Fibroblast of skin of back (primary cell): ENCODE measurements around the gene IFITM10.

Experiments
- DNase-seq: peaks from one replicate; pipeline ENCODE4 v3.0.0-alpha.2; 2013

IFITM10 gene

GRCh38 chr11:1737080-1737757 lies 13.2 kb downstream of the IFITM10 start:
- DNase-seq, result no peak

GRCh38 chr11:1736447-1736992 lies 13.9 kb downstream of the IFITM10 start:
- no peak for DNase-seq

DNA sequence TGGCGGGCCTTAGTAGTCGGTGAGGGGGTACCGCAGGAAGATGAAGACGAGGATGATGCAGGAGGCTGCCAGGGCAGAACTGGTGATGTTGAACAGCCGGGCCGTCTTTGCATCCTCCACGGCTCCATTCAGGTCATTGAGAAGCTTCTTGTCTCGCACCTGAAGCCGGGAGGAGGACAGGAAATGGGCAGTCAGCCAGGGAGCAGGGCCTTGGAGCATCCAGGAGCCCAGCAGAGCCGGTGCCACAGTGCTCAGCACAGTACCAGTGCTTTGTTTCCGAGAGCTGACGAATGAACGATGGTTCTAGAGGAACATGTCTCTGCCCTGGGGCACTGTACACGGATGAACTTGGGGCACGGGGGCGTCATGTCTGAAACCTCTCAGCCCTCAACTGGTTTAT lies 15.1 kb downstream of the IFITM10 start:
- DNase-seq, result no peak

GRCh38 chr11:1734641-1735081 lies 15.7 kb downstream of the IFITM10 start:
- no peak for DNase-seq

DNA sequence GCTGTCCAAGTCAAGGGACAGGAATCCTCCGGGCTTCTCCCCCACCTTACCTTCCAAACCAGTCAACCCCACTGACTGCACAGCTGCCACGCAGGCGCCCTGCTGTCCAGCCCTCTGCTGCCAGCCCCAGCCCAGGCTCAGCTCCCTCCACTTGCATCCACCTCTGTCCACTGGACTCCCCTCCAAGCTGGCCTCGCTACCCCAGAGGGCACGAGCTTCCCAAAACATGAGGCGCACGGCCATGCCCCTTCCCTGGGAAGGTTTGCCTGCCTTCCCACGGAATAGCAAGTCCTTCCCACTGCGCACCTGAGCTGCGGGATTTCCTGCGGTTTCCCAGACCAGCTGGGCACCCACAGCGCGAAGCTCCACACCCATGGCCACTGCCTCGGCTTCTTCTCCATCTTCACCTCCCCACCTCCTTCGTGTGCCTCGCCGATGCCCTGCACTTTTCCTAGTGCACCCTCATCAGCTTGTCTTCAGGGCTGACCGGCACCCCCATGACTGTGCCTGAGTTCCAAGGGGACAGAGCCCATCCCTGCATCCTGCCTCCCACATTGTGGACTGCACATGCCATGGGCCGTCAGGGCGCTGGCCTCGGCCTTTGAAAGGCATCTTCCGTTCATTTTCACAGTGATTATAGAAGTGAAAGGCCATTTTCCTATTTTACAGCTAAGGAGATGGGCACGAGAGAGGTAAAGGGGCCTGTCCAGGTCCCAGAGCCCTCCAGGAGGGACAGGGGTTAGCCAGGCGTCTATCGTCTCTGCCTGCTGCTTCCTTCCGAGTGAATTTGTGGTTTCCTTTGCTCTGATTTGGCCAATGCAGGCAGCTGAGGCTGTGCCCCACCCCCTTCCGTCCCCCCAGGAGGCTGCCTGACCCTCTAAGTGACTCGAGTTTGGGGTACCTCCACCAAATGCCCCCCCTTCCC lies 16.4 kb downstream of the IFITM10 start:
- DNase-seq, result no peak

DNA sequence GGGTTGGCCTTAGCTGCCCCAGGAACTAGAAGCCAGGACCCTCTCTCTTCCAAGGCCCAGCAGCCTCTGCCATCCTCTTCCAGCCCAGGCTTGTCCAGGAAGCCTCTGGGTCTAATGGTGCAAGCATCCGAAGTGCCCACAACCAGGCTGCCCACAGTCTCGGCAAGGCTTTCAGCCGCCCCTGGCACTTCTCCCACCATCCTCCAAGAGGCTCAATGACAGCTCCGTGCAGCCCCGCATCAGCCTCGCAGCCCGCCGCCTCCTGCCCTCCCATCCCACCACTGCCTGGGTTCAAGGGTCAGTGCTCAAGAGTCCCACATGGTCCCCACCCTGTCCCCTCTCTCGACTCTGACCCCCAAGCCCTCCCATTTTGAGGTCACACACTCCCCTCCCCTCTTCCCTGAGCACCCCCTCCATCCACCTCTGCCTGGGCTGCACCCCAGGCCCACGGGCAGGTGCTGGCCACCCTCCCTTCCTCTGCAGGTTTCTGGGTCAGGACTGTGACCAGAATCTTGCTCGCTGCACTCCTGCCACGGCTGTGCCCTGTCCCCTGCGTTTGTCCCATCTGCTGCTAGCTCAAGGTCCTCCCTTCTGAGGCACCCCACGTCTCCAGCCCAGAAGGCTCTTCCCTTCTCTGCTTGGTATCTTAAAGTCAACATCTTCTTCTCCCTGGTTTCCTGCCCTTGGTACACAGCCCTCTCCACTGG lies 17.2 kb downstream of the IFITM10 start:
- DNase-seq, result no peak

DNA sequence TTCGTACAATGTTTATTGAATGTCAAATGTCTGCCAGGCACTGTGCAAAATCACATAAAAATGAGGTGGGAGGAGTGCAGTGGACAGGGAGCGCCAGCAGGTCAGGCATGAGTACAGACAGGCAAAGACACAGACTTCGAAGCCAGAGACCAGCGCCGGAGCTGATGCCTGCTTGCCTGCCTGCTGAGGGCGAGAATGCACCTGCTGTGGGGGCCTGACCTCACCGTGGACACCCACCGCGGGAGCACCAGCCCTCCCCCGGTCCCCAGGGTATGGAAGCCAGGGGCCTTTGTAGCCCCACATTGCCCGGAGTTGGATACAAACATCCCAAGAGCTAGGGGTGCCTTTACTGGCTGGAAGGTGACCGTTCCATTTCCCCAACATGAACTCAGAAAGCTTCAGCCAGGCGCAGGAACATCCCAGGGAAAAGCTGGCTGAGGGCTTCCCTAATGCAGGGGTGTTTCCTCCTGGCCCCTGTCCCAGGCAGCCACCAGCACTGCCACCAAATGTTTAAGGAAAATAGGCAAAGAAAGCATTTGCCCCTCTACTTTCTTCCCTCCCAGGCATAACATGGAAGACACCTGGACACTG lies 17.9 kb downstream of the IFITM10 start:
- no peak for DNase-seq

DNA sequence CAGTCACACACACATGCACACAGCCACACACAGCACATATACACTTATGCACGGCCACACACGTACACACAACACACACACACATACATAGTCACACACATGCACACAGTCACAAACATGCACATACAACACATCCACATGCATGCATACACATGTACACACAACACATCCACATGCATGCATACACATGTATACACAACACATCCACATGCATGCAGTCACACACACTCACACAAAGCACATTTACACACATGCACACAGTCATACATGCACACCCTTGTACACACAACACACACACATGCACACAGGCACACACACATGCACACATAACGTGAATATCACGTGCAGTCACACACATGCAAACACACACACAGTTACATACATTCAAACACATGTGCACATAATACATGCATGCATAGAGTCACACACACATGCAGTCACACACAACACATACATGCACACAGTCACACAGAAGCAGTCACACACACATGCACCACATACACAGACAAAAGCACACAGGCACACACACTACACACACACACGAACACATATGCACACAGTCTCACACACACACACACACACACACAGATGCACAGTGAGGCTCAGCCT lies 18.8 kb downstream of the IFITM10 start:
- no peak for DNase-seq

GRCh38 chr11:1730059-1730629 lies 20.3 kb downstream of the IFITM10 start:
- DNase-seq, result no peak

DNA sequence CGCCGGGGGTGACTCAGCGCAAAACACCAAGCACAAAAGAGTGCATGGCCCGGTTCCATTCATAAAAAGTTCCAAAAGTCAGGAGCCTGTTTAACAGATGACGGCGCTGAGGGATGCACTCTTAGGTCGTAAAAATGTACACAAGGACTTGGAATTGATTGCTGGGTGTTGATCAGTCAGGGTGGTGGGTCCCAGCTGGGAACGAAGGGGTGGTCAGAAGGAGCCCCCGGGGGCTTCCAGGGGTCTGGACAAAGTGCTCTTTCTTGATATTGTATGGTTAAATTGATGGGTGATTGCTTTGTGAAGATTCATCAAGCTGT lies 20.7 kb downstream of the IFITM10 start:
- no peak for DNase-seq

DNA sequence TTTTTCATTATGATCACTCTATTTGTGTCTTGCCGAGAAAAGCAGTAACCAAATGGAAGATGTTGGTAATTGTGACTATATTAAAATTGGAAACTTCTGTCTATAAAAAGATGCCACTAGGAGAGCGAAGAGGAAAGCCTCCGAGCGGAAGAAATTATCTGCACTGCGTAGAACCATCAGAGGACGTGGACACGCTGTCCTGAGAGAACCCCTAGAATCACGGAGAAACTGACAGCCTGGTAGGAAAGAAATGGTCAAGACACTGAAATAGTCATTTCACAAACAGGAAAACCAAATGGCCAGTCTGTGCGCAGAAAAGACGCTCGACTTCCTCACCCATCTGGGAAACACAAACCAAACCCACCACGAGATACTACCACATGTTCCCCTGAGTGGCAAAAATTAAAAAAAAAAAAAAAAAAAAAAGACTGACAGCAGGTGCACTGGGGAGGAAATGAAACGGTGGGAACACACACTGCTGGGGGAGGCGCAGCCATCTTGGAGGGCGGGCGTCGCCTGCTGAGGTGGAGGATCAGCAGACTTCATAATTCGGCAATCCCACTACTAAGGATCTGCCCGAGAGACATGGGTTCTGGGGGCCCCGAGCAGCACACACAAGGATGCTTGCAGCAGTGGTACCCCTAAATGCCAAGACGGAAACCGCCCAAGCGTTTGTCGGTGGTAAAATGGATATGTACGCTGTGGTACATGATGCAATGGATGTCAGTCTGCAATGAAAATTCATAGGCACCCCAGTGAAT lies 21.3 kb downstream of the IFITM10 start:
- no peak for DNase-seq

- no peak for DNase-seq
Measured at GRCh38 chr11:1728301-1728700, 22.1 kb downstream of the IFITM10 start.

DNA sequence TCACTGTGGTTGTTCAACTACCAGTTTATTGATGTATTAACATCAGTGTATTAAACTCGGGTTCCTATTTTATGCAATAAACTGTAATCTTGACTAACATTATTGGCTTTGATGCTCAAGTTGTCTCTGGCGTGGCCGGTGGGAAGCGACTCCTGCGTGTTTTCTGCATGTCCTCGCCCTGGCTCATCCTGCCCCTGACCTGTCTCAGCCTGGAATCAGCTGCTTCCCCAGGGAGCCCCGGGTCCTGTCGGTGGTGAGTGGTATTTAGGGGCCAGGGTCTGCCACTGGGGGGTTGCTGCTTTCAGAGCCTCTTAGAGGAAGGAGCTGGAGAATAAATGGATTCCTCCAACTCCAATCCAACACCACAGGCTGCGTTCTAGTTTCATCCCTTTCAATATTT lies 22.5 kb downstream of the IFITM10 start:
- DNase-seq, result no peak

DNA sequence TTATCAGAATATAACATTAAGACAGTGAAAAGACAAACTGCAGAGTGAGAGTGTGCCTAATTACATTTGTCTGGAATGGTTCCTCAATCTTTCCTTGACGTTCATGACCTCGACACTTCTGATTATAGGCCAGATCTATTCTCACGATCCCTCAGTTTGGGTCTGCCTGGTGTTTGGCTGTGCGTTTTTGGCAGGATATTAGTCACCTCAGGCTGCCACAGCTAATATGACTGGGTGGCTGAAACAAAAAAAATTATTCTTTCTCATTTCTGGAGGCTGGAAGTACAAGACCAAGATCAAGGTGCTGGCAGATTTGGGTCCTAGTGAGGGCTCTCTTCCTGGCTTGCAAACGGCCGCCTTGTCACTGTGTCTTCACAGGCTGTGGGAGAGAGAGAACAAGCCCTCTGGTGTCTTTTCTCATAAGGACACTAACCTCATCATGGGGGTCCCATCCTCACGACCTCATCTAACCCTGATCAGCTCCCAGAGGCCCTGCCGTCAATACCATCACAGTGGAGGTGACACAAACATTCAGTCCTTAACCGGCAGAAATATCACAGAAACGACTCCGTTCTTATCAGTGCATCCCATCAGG lies 23.2 kb downstream of the IFITM10 start:
- no peak for DNase-seq

DNA sequence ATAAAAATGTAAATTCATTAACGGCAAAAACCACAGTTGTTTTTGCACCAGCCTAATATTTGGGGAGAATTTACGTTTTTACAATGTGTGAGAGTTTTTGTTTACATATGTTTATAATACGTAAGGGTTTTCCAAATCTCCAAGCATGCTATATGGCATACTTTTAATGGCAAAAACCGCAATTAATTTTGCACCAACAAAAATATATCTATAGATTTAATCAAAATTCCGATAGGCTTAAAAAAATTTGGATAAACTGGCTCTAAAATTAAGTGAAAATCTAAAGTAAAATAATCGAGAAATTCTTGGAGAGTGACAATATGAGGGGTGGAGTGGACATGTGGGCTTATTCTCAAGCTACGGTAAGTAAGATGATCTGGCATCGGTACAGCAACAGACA lies 30.6 kb downstream of the IFITM10 start:
- no peak for DNase-seq

- DNase-seq, result no peak
Measured at GRCh38 chr11:1718326-1718725, 32.1 kb downstream of the IFITM10 start.

- DNase-seq, result no peak
Measured at GRCh38 chr11:1717745-1718144, 32.6 kb downstream of the IFITM10 start.

DNA sequence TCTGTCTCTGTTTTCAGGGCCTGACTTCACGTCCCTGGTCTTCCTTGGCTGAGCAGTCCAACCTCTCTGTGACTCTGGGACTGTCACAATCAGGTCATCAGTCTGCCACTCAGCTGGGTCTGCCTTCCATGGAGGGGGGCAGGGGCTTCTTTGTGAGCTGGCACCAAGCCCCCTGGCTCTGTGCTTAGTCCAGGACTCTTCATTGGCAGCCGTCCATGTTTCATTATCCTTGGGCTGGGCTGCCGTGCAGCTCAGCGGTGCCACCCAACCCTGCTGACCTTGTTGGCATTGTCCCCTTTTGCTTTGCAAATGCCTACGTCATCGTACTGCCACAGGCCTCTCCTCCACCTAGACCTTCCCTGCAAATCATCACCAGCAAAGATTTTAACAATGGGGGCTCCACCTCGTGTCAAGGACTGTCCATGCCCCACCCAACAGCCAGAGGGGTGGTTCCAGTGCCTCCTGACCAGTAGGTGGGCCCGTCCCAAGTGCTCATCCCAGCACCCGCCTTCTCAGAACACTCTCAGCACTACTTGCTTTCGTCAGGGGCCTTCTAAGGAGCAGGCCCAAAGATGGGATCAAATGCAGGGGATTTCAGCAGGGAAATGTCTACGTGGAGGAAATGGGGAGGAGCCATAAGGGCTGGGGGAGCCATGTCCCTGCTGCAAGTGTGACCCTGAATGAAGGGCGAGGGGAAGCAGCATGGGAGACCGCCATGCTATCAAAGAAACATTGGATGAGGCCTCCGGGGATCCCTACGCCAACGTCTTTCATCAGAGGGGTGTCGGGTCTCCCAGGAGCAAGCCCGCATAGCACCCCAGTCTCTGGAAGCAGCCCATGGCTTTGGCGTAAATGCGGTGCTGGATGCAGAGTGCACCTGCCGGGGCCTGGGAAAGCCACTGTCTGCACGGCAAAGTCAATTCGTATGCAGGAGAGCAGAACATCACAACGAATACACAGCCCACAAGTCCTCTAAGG lies 35.2 kb downstream of the IFITM10 start:
- no peak for DNase-seq

GRCh38 chr11:1708716-1709115 lies 41.7 kb downstream of the IFITM10 start:
- no peak for DNase-seq
